GM12874 (cell line): Measurements from ENCODE around the gene SERINC2.

Experiments used
- TF ChIP-seq, protein P1 (sequence below): IDR thresholded peaks from 2 replicates; pipeline ENCODE4 v1.5.1; 2011; ENCODE audit warnings: low read depth, mild to moderate bottlenecking, control low read depth, low read length, moderate library complexity; ENCODE audit not compliant: insufficient read depth

SERINC2 gene

DNA sequence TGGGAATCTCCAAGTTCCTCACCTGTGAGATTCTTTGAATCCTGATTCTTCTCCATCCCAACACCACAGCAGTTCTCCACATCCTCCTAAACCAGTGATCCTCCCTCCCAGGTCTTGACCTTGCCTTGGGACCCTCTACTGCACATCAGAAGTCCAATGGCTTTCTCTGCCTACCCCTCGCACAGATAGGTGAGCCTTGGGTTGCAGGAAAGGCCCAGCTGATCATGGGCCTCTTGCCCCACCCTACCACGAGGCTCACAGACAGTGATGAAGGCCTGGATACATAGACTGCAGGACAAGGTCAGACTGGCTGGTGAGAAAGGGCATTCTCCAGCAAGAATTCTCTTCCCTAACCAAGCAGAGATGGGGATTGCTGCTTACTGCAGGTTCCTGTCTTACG lies 41.0 kb upstream of the SERINC2 start:
- TF ChIP-seq, protein P1, sequence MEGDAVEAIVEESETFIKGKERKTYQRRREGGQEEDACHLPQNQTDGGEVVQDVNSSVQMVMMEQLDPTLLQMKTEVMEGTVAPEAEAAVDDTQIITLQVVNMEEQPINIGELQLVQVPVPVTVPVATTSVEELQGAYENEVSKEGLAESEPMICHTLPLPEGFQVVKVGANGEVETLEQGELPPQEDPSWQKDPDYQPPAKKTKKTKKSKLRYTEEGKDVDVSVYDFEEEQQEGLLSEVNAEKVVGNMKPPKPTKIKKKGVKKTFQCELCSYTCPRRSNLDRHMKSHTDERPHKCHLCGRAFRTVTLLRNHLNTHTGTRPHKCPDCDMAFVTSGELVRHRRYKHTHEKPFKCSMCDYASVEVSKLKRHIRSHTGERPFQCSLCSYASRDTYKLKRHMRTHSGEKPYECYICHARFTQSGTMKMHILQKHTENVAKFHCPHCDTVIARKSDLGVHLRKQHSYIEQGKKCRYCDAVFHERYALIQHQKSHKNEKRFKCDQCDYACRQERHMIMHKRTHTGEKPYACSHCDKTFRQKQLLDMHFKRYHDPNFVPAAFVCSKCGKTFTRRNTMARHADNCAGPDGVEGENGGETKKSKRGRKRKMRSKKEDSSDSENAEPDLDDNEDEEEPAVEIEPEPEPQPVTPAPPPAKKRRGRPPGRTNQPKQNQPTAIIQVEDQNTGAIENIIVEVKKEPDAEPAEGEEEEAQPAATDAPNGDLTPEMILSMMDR: no peak

DNA sequence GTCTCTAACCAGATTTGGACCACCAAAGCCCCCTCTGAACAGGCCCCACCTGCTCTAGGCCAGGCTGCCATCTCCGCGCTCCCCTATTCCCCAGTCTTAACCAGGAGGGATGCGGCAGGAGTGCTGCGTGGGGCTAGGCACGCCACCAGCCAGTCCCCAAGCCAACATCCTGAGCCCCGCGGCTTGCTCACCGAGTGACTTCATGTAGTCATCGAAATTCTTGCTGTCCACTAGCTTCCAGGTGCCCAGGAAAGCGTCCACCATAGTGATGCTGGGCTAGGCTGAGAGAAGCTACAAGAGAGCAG lies 40.3 kb upstream of the SERINC2 start:
- TF ChIP-seq, protein P1: no peak

- TF ChIP-seq, protein P1: no peak
Measured at GRCh38 chr1:31373056-31373896, 39.7 kb upstream of the SERINC2 start, which contains the start of gene FABP3. FABP3 (minus strand) TSS chr1:31373076; CDS start chr1:31373014, 62 bp downstream.

GRCh38 chr1:31373897-31374486 lies 39.0 kb upstream of the SERINC2 start:
- TF ChIP-seq, protein P1: no peak

DNA sequence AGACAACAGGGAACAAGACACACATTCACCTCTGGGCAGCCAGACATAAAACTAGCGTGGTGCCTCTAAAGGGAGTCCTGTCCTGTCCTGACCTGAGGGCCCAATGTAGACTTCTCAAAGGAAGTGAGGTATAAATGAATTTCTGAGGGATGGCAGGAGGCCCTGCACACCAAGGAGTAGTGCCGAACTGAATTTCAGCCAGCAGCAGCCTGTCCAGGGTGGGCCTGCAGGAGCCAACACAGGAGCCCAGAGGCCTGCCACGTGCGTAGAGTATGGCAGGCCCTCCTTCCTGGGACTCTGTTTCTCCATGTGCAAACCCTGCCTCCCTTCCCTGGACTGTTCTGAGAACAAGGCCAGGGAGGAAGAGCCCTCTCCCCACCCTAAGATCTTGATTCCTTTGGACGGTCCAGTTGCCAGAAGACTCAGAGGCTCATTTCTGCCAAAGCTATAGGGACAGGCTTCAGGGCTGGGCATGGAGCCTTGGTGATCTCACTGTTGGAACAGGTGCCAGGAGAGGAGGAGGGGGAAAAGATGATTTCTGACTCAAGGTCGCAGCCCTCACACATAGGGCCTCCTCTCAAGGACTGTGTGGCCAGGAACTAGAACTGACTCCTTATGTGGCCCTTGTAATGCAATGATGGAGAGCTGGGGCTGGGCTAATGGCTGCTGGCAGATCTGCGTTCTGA lies 38.4 kb upstream of the SERINC2 start:
- TF ChIP-seq, protein P1: no peak

- TF ChIP-seq, protein P1: no peak
Measured at GRCh38 chr1:31376375-31377134, 36.5 kb upstream of the SERINC2 start.
